Measurements from ENCODE around the gene DLGAP1. TPM values are rescaled to one million over a fixed set of nuclear protein-coding genes. Genes with fewer than 3 reads are reported as not detected.
"Not testable (repeated sequence)": the region's sequence is repeated elsewhere in the genome, so short reads cannot be mapped to it uniquely, and the experiment has no call there.

The DLGAP1 gene
- total and polyA plus RNA-seq, 2 experiments from 2014 or later = 17.0 to 48.5 TPM

DNA sequence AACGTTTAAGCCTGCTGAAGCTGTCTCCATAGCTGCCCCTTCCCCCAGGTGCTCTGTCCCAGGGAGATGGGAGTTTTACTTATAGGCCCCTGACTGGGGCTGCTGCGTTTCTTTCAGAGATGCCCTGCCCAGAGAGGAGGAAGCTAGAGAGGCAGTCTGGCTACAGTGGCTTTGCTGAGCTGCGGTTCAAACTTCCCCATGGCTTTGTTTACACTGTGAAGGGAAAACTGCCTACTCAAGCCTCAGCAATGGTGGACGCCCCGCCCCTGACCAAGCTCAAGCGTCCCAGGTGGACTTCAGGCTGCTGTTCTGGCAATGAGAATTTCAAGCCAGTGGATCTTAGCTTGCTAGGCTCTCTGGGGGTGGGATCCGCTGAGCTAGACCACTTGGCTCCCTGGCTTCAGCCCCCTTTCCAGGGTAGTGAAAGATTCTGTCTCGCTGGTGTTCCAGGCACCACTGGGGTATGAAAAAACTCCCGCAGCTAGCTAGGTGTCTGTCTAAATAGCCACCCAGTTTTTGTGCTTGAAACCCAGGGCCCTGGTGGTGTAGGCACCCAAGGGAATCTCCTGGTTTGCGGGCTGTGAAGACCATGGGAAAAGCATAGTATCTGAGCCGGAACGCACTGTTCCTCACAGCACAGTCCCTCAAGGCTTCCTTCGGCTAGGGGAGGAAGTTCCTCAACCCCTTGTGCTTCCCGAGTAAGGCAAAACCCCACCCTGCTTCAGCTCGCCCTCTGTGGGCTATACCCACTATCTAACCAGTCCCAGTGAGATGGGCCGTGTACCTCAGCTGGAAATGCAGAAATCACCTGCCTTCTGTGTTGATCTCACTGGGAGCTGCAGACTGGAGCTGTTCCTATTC, 755.2 kb downstream of the DLGAP1 start:
- H3K4me2 ChIP-seq; H3K27me3 ChIP-seq (ENCODE audit: insufficient read depth); H3K4me3 Mint-ChIP-seq; DNase-seq (ENCODE audit: low spot score); H3K4me3 ChIP-seq; H3K27me3 Mint-ChIP-seq (ENCODE audit: insufficient read depth, low read depth, poor library complexity); H4K20me1 ChIP-seq (replicated peaks; ENCODE audit: insufficient read depth); H3K79me2 ChIP-seq (replicated peaks; ENCODE audit: insufficient read depth); H3K27ac Mint-ChIP-seq; H3K4me1 Mint-ChIP-seq; H3K9me2 ChIP-seq (ENCODE audit: insufficient read depth); ATAC-seq; H3K27ac ChIP-seq (ENCODE audit: low read depth); H3K4me1 ChIP-seq (ENCODE audit: insufficient read depth); H3F3A ChIP-seq (replicated peaks; ENCODE audit: low read depth); H2AFZ ChIP-seq; H3K36me3 ChIP-seq (ENCODE audit: insufficient read depth): not testable (repeated sequence)
- peaks cover 12% of the 10 kb centered on the region; the same call in 2 of the 3 replicates for H3K9me3 Mint-ChIP-seq
- peaks cover 16% of the 10 kb centered on the region for H3K36me3 Mint-ChIP-seq (ENCODE audit: low read depth)

DNA sequence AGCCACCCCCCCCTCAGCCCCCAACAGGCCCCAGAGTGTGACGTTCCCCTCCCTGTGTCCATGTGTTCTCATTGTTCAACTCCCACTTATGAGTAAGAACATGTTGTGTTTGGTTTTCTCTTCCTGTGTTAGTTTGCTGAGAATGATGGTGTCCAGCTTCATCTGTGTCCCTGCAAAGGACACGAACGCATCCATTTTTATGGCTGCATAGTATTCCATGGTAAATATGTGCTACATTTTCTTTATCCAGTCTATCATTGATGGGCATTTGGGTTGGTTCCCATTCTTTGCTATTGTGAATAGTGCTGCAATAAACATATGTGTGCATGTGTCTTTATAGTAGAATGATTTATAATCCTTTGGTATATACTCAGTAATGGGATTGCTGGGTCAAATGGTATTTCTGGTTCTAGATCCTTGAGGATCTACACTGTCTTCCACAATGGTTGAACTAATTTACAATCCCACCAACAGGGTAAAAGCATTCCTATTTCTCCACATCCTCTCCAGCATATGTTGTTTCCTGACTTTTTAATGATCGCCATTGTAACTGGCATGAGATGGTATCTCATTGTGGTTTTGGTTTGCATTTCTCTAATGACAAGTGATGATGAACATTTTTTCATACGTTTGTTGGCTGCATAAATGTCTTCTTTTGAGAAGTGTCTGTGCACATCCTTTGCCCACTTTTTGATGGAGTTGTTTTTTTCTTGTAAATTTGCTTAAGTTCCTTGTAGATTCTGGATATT, 760.9 kb downstream of the DLGAP1 start:
- H3F3A ChIP-seq (replicated peaks; ENCODE audit: low read depth); H3K4me1 Mint-ChIP-seq; H4K20me1 ChIP-seq (replicated peaks; ENCODE audit: insufficient read depth); H3K27me3 Mint-ChIP-seq (ENCODE audit: insufficient read depth, low read depth, poor library complexity); H3K27me3 ChIP-seq (ENCODE audit: insufficient read depth); H3K4me3 ChIP-seq; H3K27ac Mint-ChIP-seq; DNase-seq (ENCODE audit: low spot score); H3K9me2 ChIP-seq (ENCODE audit: insufficient read depth); H2AFZ ChIP-seq; H3K27ac ChIP-seq (ENCODE audit: low read depth); H3K79me2 ChIP-seq (replicated peaks; ENCODE audit: insufficient read depth); H3K4me3 Mint-ChIP-seq; H3K4me2 ChIP-seq; H3K36me3 ChIP-seq (ENCODE audit: insufficient read depth); H3K9me3 Mint-ChIP-seq; H3K4me1 ChIP-seq (ENCODE audit: insufficient read depth); ATAC-seq: not testable (repeated sequence)
- peaks cover 13% of the 10 kb centered on the region for H3K36me3 Mint-ChIP-seq (ENCODE audit: low read depth)

DNA sequence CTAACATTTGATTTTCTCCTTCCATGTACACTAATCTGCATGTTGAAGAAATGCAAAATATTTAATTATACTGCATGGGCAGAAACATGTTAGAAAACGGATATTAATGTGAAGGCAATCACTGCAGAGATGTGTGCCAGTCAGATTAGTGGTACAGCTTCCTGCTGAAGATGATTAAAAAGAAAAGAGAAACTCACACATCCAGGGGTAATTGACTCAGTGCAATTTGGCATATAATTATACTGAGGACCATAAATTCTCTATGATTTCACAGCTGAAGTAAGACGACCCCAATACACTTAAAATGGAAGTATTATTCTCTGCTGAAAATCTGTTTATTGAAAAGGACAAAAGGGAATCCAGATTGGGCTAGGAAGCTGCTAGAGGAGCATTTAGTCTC, 761.7 kb downstream of the DLGAP1 start:
- Histone ChIP-seq H3F3A (replicated peaks; ENCODE audit: low read depth) (no peaks in the 10 kb centered on the region), H3K4me2 (no peak overlapping the region), H3K9me2 (ENCODE audit: insufficient read depth) (no peaks in the 10 kb centered on the region), H3K36me3 (ENCODE audit: insufficient read depth) (no peaks in the 10 kb centered on the region), H3K4me3 (no peak overlapping the region), H4K20me1 (replicated peaks; ENCODE audit: insufficient read depth) (no peaks in the 10 kb centered on the region), H2AFZ (no peak overlapping the region), H3K27me3 (ENCODE audit: insufficient read depth) (no peaks in the 10 kb centered on the region), H3K79me2 (replicated peaks; ENCODE audit: insufficient read depth) (no peaks in the 10 kb centered on the region), H3K4me1 (ENCODE audit: insufficient read depth) (peaks cover 9% of the 10 kb centered on the region), H3K27ac (ENCODE audit: low read depth) (no peak overlapping the region)
- H3K36me3 Mint-ChIP-seq (ENCODE audit: low read depth) = peaks cover 6% of the 10 kb centered on the region; the same call in 2 of the 3 replicates
- no peak for DNase-seq (ENCODE audit: low spot score)
- H3K27me3 Mint-ChIP-seq (ENCODE audit: insufficient read depth, low read depth, poor library complexity) = no peaks in the 10 kb centered on the region
- H3K4me1 Mint-ChIP-seq = peaks cover 13% of the 10 kb centered on the region
- no peak overlapping the region for H3K27ac Mint-ChIP-seq
- H3K4me3 Mint-ChIP-seq = no peak overlapping the region
- peaks cover 9% of the 10 kb centered on the region; the same call in 2 of the 3 replicates for H3K9me3 Mint-ChIP-seq
- no peak for ATAC-seq
- TF ChIP-seq ZNF462 (CRISPR knock-in tag; IDR thresholded peaks at IDR 0.05) = no peak
- TF ChIP-seq JUNB (IDR thresholded peaks at IDR 0.05; ENCODE audit: unreplicated experiment) = no peak
- TF ChIP-seq POLR2AphosphoS5 (IDR thresholded peaks at IDR 0.05; ENCODE audit: low read depth) = no peak
- TF ChIP-seq EZH2 (IDR thresholded peaks at IDR 0.05; ENCODE audit: low read depth, unreplicated experiment) = no peak
- TF ChIP-seq CTCF (conservative IDR thresholded peaks at IDR 0.05; ENCODE audit: low read depth in 2 of 2) = no peak
- TF ChIP-seq NANOG (IDR thresholded peaks at IDR 0.05; ENCODE audit: borderline replicate concordance) = no peak
- TF ChIP-seq STAT1 (IDR thresholded peaks at IDR 0.05; ENCODE audit: unreplicated experiment) = no peak

Measured in GM23338 (cell line).